ENCODE data around the gene SPINK9.

DNA sequence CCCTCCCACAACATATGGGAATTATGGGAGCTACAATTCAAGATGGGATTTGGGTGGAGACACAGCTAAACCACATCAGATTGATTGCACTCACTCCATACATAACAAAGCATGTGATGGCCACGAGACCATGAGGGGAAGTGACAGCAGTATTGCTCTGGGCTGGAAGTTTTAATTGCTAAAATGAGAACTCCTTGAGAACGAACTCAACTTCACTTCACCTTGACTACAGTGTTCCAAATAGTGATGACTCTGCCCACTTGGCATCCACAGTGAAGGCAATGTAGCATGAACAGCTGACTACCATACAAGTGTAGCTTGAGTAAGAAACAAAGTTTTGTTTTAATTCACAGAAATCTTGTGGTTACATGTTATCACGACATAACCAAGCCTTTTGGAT lies 23.9 kb upstream of the SPINK9 start:
- no peak for TF ChIP-seq CTCF (IDR thresholded peaks at IDR 0.05)
- TF ChIP-seq POLR2A (IDR thresholded peaks at IDR 0.05): no peak

All from vagina (tissue), 2 donors.